PC-9 (cell line): Measurements from ENCODE around the gene DLG1.

ENCODE experiments used
- CTCF ChIP-seq: fragments of 200-600 bp; sonication (generic); conservative IDR thresholded peaks from 2 replicates; pipeline ENCODE4 v1.6.1; 2017; ENCODE audit warnings: mixed run types, antibody characterized with exemption, mild to moderate bottlenecking, moderate library complexity
- EZH2 ChIP-seq: fragments of 200-600 bp; sonication (generic); IDR thresholded peaks from 2 replicates; pipeline ENCODE4 v1.8.0; 2017; ENCODE audit warnings: antibody characterized with exemption, low read depth

DNA sequence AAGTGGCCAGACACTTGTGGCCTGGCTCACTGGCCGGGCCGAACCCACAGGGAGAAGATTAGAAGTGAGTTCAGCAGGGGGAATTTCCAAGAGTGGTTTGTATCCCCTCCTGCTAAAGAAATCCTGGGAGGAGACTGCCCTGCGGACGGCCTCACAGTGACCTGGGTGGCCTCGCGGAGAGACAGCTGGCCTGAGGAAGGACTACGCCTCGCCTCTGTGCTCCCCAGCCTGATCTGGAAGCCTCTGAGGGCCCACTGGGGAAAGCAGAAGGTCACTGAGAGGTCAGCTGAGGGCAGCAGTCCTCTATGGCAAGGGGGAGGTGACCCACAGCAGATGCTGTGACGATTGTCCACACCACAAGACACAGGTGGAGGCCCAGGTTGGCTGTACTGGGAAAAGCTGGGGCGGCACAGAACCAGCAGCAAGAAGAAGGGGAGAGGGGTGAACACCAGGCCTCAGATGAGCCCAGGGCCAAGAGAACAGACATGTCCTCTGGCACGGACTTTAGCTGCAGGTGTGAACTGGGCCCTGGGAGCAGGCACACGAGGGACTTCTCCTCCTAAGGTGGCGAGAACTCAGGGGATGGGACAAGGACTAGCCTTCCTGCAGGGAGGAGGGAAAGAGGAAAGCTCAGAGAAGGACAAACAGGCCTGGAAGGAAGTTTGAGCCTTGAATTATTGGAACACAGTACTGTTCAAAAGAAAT, 37.2 kb upstream of the DLG1 start:
- no peak for TF ChIP-seq CTCF
- no peak for TF ChIP-seq EZH2
